IMR-90 (cell line): Measurements from ENCODE around the gene GALNT6.

Source experiments
- BHLHE40 ChIP-seq: fragments of 150-350 bp; IDR thresholded peaks from 2 replicates; pipeline ENCODE4 v1.6.1; 2016; ENCODE audit warnings: mild to moderate bottlenecking, low read depth, low read length
- CEBPB ChIP-seq: IDR thresholded peaks from 2 replicates; pipeline ENCODE4 v1.6.1; 2012; ENCODE audit warnings: low read depth, low read length, improper control_type of control experiment
- CHD1 ChIP-seq: IDR thresholded peaks from 2 replicates; pipeline ENCODE4 v1.6.1; 2012; ENCODE audit warnings: low read depth, low read length, improper control_type of control experiment
- CTCF ChIP-seq: conservative IDR thresholded peaks from 2 replicates; pipeline ENCODE4 v1.5.1; 2012; ENCODE audit warnings: mild to moderate bottlenecking, low read depth, low read length, improper control_type of control experiment
- POLR2A ChIP-seq: IDR thresholded peaks from 2 replicates; pipeline ENCODE4 v1.6.1; 2012; ENCODE audit warnings: mild to moderate bottlenecking, low read depth, low read length
- RCOR1 ChIP-seq: IDR thresholded peaks from 2 replicates; pipeline ENCODE4 v1.6.1; 2012; ENCODE audit warnings: mild to moderate bottlenecking, low read length, improper control_type of control experiment; ENCODE audit not compliant: insufficient replicate concordance
- RFX5 ChIP-seq: IDR thresholded peaks from 2 replicates; pipeline ENCODE4 v1.8.0; 2012; ENCODE audit warnings: low read depth, mild to moderate bottlenecking, low read length, moderate library complexity

GRCh38 chr12:51359851-51360250 lies 31.4 kb downstream of the GALNT6 start:
- TF ChIP-seq RFX5 (no peak), CTCF (no peak), POLR2A (no peak), RCOR1 (no peak), CEBPB (no peak), CHD1 (no peak), BHLHE40 (no peak)
